Neural cell (in vitro differentiated cells): Measurements from ENCODE around the gene ITGA8. TPM values are rescaled to one million over a fixed set of nuclear protein-coding genes. Genes with fewer than 3 reads are reported as not detected.

ENCODE experiments used
- H2AFZ ChIP-seq: fragments of 200-600, 300-800 bp; sonication (generic), shearing (Covaris generic); 2 replicates; pipeline ENCODE4 v1.6.0; 2014; ENCODE audit warnings: low read depth, mild to moderate bottlenecking, antibody characterized with exemption, low read length, moderate library complexity
- H3F3A ChIP-seq: fragments of 200-600 bp; shearing (Covaris generic); 2 replicates; pipeline ENCODE4 v1.6.1; 2016; ENCODE audit warnings: mild to moderate bottlenecking, moderate library complexity, mixed read lengths, antibody characterized with exemption, low read length; ENCODE audit not compliant: insufficient read depth, poor library complexity, severe bottlenecking
- H3K27ac ChIP-seq: fragments of 200-600, 300-800 bp; sonication (generic), shearing (Covaris generic); 2 replicates; pipeline ENCODE4 v1.5.1; 2014; ENCODE audit warnings: mild to moderate bottlenecking, low read length, moderate library complexity
- H3K27me3 ChIP-seq: fragments of 300-800, 200-600 bp; sonication (generic), shearing (Covaris generic); 2 replicates; pipeline ENCODE4 v1.6.0; 2014; ENCODE audit warnings: mild to moderate bottlenecking, low read depth, low read length, moderate library complexity; ENCODE audit not compliant: insufficient read depth
- H3K36me3 ChIP-seq: fragments of 300-800, 200-600 bp; sonication (generic), shearing (Covaris generic); 2 replicates; pipeline ENCODE4 v1.5.1; 2014; ENCODE audit warnings: mild to moderate bottlenecking, antibody characterized with exemption, low read length, moderate library complexity; ENCODE audit not compliant: insufficient read depth
- H3K4me2 ChIP-seq: fragments of 300-800, 200-600 bp; sonication (generic), shearing (Covaris generic); 2 replicates; pipeline ENCODE4 v1.6.0; 2014; ENCODE audit warnings: mild to moderate bottlenecking, low read length
- H3K4me3 ChIP-seq: fragments of 300-800, 200-600 bp; sonication (generic), shearing (Covaris generic); 2 replicates; pipeline ENCODE4 v1.5.1; 2014; ENCODE audit warnings: mild to moderate bottlenecking, low read length, moderate library complexity
- H3K79me2 ChIP-seq: fragments of 200-600 bp; shearing (Covaris generic); replicated peaks from 2 replicates; pipeline ENCODE4 v1.6.0; 2014; ENCODE audit warnings: mild to moderate bottlenecking, low read length, moderate library complexity; ENCODE audit not compliant: insufficient read depth
- H3K9ac ChIP-seq: fragments of 300-800, 200-600 bp; sonication (generic), shearing (Covaris generic); 2 replicates; pipeline ENCODE4 v1.6.1; 2016; ENCODE audit warnings: mild to moderate bottlenecking, low read length, mixed read lengths
- H3K9me2 ChIP-seq: fragments of 200-600 bp; shearing (Covaris generic); 2 replicates; pipeline ENCODE4 v1.6.1; 2016; ENCODE audit warnings: mild to moderate bottlenecking, low read length, mixed read lengths; ENCODE audit not compliant: insufficient read depth
- H3K9me3 ChIP-seq: fragments of 200-600, 300-800 bp; sonication (generic), shearing (Covaris generic); 2 replicates; pipeline ENCODE4 v1.6.1; 2016; ENCODE audit warnings: mild to moderate bottlenecking, mixed run types, low read length, moderate library complexity, mixed read lengths
- H4K20me1 ChIP-seq: fragments of 200-600 bp; shearing (Covaris generic); 2 replicates; pipeline ENCODE4 v1.6.1; 2016; ENCODE audit warnings: mild to moderate bottlenecking, mixed run types; ENCODE audit not compliant: insufficient read depth
- CTCF ChIP-seq: fragments of 450-650 bp; IDR thresholded peaks from 2 replicates; pipeline ENCODE4 v1.5.1; 2014; ENCODE audit warnings: antibody characterized with exemption, mild to moderate bottlenecking, moderate library complexity; ENCODE audit not compliant: poor library complexity, severe bottlenecking
- EP300 ChIP-seq: fragments of 450-650 bp; conservative IDR thresholded peaks from 2 replicates; pipeline ENCODE4 v1.6.1; 2014; ENCODE audit warnings: antibody characterized with exemption, mild to moderate bottlenecking, moderate library complexity; ENCODE audit not compliant: poor library complexity, severe bottlenecking
- EZH2 ChIP-seq: fragments of 200-600, 300-800 bp; shearing (Covaris generic), sonication (generic); IDR thresholded peaks from 2 replicates; pipeline ENCODE4 v1.6.1; 2014; ENCODE audit warnings: antibody characterized with exemption, low read length, borderline replicate concordance, mild to moderate bottlenecking; ENCODE audit not compliant: insufficient read depth, poor library complexity, severe bottlenecking
- MXI1 ChIP-seq: fragments of 450-650 bp; conservative IDR thresholded peaks from 2 replicates; pipeline ENCODE4 v1.6.1; 2014; ENCODE audit warnings: antibody characterized with exemption, mild to moderate bottlenecking; ENCODE audit not compliant: poor library complexity, severe bottlenecking
- POLR2AphosphoS5 ChIP-seq: IDR thresholded peaks from 2 replicates; pipeline ENCODE4 v1.6.1; 2012
- RAD21 ChIP-seq: fragments of 450-650 bp; conservative IDR thresholded peaks from 2 replicates; pipeline ENCODE4 v1.6.1; 2014; ENCODE audit warnings: antibody characterized with exemption, mild to moderate bottlenecking, moderate library complexity
- SMC3 ChIP-seq: fragments of 450-650 bp; conservative IDR thresholded peaks from 2 replicates; pipeline ENCODE4 v1.6.1; 2014; ENCODE audit warnings: antibody characterized with exemption, mild to moderate bottlenecking, moderate library complexity; ENCODE audit not compliant: poor library complexity
- TAF1 ChIP-seq: IDR thresholded peaks from 2 replicates; pipeline ENCODE4 v1.6.1; 2012; ENCODE audit warnings: low read depth
- polyA plus RNA-seq: library from polyadenylated mRNA; depleted of rRNA; stranded (reverse); fragments of >200 nt; gene quantifications from 2 replicates; pipeline ENCODE4 v1.2.3, GENCODE V29; 2014
- TF ChIP-seq, protein P1 (sequence below): IDR thresholded peaks from 2 replicates; pipeline ENCODE4 v1.6.1; 2012; ENCODE audit warnings: borderline replicate concordance

ITGA8 gene
- polyA plus RNA-seq, 1 donor from 2014 or later, result 0.11 TPM

- Histone ChIP-seq H3K79me2 (no peaks in the 10 kb centered on the region), H3K9ac (no peak overlapping the region), H3K27me3 (no peaks in the 10 kb centered on the region), H2AFZ (no peak overlapping the region), H4K20me1 (no peaks in the 10 kb centered on the region), H3K9me3 (no peaks in the 10 kb centered on the region), H3K27ac (no peak overlapping the region), H3F3A (no peaks in the 10 kb centered on the region), H3K9me2 (no peaks in the 10 kb centered on the region), H3K4me2 (no peak overlapping the region), H3K36me3 (no peaks in the 10 kb centered on the region), H3K4me3 (no peak overlapping the region)
- TF ChIP-seq SMC3, result no peak
- no peak for TF ChIP-seq EP300
- no peak for TF ChIP-seq TAF1
- TF ChIP-seq POLR2AphosphoS5, result no peak
- TF ChIP-seq CTCF, result no peak
- no peak for TF ChIP-seq EZH2
- TF ChIP-seq, protein P1, sequence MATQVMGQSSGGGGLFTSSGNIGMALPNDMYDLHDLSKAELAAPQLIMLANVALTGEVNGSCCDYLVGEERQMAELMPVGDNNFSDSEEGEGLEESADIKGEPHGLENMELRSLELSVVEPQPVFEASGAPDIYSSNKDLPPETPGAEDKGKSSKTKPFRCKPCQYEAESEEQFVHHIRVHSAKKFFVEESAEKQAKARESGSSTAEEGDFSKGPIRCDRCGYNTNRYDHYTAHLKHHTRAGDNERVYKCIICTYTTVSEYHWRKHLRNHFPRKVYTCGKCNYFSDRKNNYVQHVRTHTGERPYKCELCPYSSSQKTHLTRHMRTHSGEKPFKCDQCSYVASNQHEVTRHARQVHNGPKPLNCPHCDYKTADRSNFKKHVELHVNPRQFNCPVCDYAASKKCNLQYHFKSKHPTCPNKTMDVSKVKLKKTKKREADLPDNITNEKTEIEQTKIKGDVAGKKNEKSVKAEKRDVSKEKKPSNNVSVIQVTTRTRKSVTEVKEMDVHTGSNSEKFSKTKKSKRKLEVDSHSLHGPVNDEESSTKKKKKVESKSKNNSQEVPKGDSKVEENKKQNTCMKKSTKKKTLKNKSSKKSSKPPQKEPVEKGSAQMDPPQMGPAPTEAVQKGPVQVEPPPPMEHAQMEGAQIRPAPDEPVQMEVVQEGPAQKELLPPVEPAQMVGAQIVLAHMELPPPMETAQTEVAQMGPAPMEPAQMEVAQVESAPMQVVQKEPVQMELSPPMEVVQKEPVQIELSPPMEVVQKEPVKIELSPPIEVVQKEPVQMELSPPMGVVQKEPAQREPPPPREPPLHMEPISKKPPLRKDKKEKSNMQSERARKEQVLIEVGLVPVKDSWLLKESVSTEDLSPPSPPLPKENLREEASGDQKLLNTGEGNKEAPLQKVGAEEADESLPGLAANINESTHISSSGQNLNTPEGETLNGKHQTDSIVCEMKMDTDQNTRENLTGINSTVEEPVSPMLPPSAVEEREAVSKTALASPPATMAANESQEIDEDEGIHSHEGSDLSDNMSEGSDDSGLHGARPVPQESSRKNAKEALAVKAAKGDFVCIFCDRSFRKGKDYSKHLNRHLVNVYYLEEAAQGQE, result no peak
- TF ChIP-seq RAD21, result no peak
- TF ChIP-seq MXI1, result no peak
These were observed 168.8 kb downstream of the ITGA8 start for GRCh38 chr10:15550950-15551349.

DNA sequence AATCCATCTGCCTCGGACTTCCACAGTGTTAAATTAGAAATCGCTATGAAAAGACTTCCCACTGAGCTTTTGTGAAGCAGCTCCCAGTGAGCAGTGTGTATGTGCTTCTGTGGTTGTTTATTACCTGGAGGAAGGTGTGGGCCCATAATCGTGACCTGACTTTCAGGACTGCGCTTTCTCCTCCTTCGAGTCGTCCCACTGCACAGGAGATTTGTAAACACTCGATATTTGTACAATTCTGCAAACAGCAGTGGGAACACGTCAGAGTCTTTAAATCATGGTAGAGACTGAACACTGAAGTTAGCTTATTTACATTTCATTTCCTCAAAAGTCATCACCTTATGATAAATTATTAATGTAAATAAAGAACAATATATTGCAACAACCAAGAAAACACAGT is 171.4 kb downstream of the ITGA8 start:
- H4K20me1 ChIP-seq, result no peaks in the 10 kb centered on the region
- H3K36me3 ChIP-seq, result no peaks in the 10 kb centered on the region
- no peak for TF ChIP-seq CTCF
- no peak for TF ChIP-seq EZH2
- no peak for TF ChIP-seq MXI1
- no peak for TF ChIP-seq POLR2AphosphoS5
- TF ChIP-seq, protein P1, result no peak
- no peak for TF ChIP-seq RAD21
- no peak for TF ChIP-seq EP300
- no peak for TF ChIP-seq SMC3
- TF ChIP-seq TAF1, result no peak
- H3K79me2 ChIP-seq, result no peaks in the 10 kb centered on the region
- H3K9me3 ChIP-seq, result no peaks in the 10 kb centered on the region
- H2AFZ ChIP-seq, result no peak overlapping the region
- H3K9ac ChIP-seq, result no peak overlapping the region
- H3K27ac ChIP-seq, result no peak overlapping the region
- H3K4me2 ChIP-seq, result no peak overlapping the region
- H3K4me3 ChIP-seq, result no peak overlapping the region
- H3K9me2 ChIP-seq, result no peaks in the 10 kb centered on the region
- H3K27me3 ChIP-seq, result no peaks in the 10 kb centered on the region
- H3F3A ChIP-seq, result no peaks in the 10 kb centered on the region
